HTERT RPE-1 (cell line): ENCODE results near the gene NUMB.
"Not testable (repeated sequence)": the region's sequence is repeated elsewhere in the genome, so short reads cannot be mapped to it uniquely, and the experiment has no call there.

Experiments
- in situ Hi-C: fragments of 300-500 bp; cut with MboI; formaldehyde crosslinking; loops from 4 replicates; pipeline ENCODE4 v1.14.3; 2020; ENCODE audit warnings: low sequenced_read_pairs

NUMB gene

GRCh38 chr14:73426877-73427276, 31.5 kb downstream of the NUMB start:
- in situ Hi-C loops: no loop called here

- in situ Hi-C loops: no loop called here
Observed at GRCh38 chr14:73424453-73424852, 33.9 kb downstream of the NUMB start.

- in situ Hi-C loops: not testable (repeated sequence)
Observed at GRCh38 chr14:73423092-73423491, 35.3 kb downstream of the NUMB start.

GRCh38 chr14:73422515-73422914, 35.8 kb downstream of the NUMB start:
- in situ Hi-C loops: no loop called here

GRCh38 chr14:73418227-73418626, 40.1 kb downstream of the NUMB start:
- in situ Hi-C loops: no loop called here

GRCh38 chr14:73406248-73406647, 52.1 kb downstream of the NUMB start:
- in situ Hi-C loops: not testable (repeated sequence)

- in situ Hi-C loops: no loop called here
Observed at GRCh38 chr14:73403181-73403752, 55.1 kb downstream of the NUMB start.

GRCh38 chr14:73402579-73402978, 55.8 kb downstream of the NUMB start:
- in situ Hi-C loops: no loop called here

GRCh38 chr14:73397810-73398209, 60.5 kb downstream of the NUMB start:
- in situ Hi-C loops: no loop called here

- in situ Hi-C loops: no loop called here
Observed at GRCh38 chr14:73394317-73394716, 64.0 kb downstream of the NUMB start.

- in situ Hi-C loops: no loop called here
Observed at GRCh38 chr14:73393375-73393774, 65.0 kb downstream of the NUMB start.

- in situ Hi-C loops: no loop called here
Observed at GRCh38 chr14:73392329-73393257, 65.8 kb downstream of the NUMB start.

GRCh38 chr14:73387860-73388259, 70.5 kb downstream of the NUMB start:
- in situ Hi-C loops: not testable (repeated sequence)

- in situ Hi-C loops: no loop called here
Observed at GRCh38 chr14:73386342-73386741, 72.0 kb downstream of the NUMB start.

- in situ Hi-C loops: not testable (repeated sequence)
Observed at GRCh38 chr14:73385021-73385420, 73.3 kb downstream of the NUMB start.

- in situ Hi-C loops: no loop called here
Observed at GRCh38 chr14:73383356-73383755, 75.0 kb downstream of the NUMB start.

- in situ Hi-C loops: no loop called here
Observed at GRCh38 chr14:73381380-73382013, 76.8 kb downstream of the NUMB start.

GRCh38 chr14:73376585-73376984, 81.8 kb downstream of the NUMB start:
- in situ Hi-C loops: no loop called here

GRCh38 chr14:73375861-73376260, 82.5 kb downstream of the NUMB start:
- in situ Hi-C loops: no loop called here

- in situ Hi-C loops: no loop called here
Observed at GRCh38 chr14:73374218-73374617, 84.1 kb downstream of the NUMB start.

GRCh38 chr14:73372529-73372928, 85.8 kb downstream of the NUMB start:
- in situ Hi-C loops: no loop called here

GRCh38 chr14:73370561-73370960, 87.8 kb downstream of the NUMB start:
- in situ Hi-C loops: no loop called here
